ENCODE data around the gene RPS6KB2. TPM values are rescaled to one million over a fixed set of nuclear protein-coding genes. Genes with fewer than 3 reads are reported as not detected.
A peak's percentile ranks its signal among the peaks of the same experiment; 100 is the strongest.
"Not testable (repeated sequence)": the region's sequence is repeated elsewhere in the genome, so short reads cannot be mapped to it uniquely, and the experiment has no call there.

The RPS6KB2 gene
- total RNA-seq, 1 donor from 2014 or later: 34.9 TPM

DNA sequence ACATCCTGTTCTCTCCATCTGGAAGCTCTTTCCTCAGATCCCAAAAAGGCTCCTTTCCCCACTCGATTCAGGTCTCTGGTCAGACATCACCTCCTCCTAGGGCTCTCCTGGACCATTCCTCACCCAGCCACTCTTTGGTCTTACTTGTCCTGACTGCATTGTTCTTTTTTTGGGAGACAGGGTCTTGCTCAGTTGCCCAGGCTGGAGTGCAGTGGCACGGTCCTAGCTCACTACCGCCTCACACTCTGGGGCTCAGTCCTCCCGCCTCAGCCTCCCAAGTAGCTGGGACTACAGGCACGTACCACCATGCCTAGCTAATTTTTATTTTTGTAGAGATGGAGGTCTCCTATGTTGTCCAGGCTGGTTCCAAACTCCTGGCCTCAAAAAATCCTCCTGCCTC lies 17.2 kb downstream of the RPS6KB2 start:
- DNase-seq: no peak

DNA sequence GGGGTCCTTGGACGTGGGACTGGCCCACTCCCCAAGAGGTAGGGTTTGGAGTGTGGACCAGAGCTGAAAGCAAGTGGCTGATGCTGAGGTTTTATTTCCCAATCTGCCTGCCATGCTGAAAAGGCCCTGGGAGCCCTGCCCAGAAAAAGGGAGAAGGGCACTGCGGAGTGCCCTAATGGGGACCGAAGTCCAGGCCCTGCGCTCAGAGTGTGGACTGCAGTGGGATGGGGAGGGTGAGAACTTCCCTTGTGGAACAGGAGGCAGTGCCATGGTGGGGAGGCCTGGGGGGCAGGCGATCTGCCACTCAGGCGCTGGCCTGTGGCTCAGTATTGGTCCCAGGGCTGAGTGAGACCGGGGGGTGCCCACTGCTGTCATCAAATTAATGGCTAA lies 19.9 kb downstream of the RPS6KB2 start:
- DNase-seq: no peak

DNA sequence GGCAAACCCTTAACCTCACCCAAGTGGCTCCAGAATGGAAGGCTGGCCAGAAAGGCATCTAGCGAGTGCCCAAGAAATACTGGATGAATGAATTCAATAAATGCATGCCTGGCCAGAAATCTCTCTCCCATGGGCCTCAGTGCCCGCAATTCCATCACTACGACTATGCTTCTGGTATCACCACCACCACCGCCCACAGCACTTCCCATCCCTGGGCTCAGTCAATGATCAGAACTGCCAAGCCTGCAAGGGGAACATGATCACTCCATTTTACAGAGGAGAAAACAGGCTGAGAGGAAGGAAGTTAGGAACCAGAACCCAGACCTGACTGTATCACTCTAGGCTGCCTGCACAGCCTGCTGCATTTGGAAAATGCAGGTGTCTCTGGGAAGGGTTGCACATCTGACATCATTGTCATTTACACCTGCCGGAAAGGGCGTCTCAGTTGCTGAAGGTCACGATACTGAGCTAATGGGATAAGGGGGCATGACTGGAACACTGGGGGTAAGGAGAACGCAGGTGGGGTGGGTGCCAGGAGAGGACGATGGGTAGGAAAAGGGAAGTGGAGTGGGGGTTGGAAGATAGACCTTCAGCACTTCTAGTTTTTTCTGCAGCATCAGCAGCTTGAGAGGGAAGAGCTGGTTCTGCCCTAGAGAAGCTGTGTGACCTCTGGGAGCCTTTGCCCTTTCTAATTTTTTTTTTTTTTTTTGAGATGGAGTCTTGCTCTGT lies 21.0 kb downstream of the RPS6KB2 start:
- no peak for DNase-seq

DNA sequence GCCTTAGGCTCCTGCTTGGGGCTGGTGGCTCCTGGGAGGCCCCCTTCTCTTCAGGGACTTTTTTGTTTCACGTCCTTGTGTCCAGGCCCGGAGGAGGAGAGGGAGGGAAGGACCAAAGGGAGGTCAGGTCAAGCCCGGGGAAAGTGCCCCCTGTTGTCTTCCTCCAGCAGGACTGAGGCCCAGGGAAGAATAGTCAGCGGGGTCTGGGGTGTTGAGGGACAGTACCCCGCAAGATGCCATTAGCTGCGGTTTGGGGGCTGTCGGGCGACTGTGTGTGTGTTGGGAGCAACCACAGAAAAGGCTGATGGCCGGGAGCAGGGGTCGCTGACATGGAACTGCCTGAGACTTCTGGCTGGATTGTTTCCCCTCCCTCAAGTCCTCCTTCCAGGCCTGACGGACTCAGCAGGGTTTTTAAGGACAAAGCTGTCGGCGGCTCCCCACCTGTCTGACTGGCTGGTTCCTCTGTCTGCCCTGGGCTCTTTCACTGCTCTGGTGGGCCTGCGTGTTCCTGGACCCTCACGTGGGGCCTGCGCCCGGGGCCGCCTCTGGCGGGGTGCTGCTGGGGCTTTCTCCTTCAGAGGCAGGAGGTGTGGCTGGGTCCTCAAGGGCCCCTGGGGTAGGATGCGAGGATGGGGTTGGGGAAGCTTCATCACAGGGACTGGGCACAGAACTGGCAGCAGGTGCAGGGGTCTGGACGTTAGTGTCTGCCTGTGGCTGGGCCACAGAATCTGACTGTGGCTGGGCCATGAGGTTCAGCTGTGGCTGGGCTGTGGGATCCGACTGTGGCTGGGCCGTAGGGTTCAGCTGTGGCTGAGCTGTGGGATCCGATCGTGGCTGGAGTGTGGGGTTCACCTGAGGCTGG lies 22.7 kb downstream of the RPS6KB2 start:
- no peak for DNase-seq

DNA sequence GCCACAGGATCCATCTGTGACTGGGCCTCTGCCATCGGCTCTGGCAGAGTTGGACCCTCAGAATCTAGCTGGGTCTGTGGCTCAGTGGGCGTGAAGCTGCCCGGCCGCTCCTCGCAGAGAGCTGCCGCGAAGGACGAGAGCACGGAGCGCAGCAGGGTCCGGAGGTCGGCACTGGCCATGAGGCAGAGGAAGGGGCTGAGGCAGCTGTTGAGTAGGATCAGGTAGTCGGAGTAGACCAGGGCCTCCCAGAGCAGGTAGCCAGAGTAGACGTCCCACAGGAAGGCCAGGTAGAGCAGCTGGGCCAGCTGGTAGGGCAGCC lies 23.3 kb downstream of the RPS6KB2 start:
- no peak for DNase-seq

DNA sequence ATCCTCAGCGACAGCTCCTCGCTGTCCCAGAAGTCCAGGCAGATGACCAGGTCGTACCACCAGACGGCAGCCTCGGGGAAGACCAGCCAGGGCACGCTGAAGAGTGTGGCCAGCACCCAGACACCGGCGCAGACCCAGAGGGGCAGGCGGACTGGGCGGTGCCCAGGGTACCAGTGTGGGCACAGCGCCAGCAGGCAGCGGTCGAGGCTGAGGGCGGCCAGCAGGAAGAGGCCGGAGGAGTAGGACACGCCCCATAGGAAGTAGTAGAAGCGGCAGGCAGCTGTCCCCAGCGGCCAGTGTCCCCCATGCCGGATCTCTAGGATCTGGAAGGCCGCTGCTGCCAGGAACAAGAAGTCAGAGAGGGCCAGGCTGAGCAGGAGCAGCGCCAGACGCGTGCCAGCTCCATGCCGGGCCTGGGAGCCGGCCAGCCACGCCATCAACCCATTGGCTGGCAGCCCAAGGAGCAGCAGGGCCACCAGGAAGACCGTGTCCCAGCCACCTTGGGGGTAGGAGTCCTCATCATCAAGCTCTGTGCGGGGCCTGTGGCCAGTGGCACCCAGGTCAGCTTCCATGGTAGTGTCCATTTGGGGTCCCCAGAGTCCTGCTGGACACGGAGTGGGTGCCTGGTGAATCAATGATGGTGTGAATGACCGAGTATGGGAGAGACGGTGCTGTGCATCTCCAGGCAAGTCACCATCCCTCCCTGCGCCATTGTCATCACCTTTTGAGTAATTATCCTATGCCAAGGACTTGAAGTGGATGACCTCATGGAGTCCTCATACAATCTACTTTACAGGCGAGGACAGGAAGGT lies 24.1 kb downstream of the RPS6KB2 start, which contains the start of gene GPR152:
GPR152 (minus strand) TSS at position 589 of the 812 bp plus-strand sequence; CDS start at position 584, 5 bp downstream.
- peak; percentile 59 for DNase-seq

DNA sequence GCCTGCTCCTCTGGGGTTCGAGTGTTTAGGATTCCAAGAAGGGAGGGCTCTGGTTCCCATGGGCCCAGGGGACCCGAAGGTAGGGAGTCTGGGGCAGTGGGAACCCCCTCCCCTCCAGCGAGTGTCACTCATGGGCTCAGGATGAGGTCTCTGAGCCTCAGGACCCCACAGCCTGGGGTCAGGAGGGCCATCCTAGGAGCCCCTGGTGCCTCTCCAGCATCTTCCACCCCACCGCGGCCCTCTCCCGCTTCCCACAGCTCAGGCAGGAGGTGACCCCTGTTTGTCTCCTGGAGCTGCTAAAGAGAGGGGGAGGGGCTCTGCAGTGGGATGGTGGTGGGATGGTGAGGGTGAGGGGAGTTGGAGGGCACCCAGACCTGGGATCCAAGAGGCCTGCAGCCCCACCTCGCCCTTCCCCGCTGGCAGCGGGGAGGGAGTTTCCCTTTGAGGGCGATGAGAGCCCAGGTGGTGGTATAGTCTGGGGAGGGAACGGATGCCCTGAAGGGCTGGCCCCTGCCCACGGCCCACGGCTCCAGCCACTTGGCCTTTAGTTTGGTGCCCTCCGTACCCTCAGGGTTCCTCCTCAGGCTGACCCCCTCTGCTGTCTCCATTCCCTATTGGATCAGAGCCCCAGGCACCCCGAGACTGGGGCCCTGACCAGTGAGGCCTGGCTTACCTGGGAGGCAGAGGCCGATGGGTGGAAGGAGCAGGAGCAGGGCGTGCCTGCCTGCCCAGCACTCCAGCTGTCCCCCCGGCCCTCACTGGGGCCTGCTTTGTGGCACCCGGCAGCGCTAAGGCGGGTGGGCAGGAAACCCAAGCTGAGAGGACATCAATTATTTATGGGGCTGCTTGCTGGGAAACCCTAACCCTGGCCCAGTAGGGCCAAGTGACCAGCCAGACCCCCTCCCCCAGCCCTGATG lies 25.8 kb downstream of the RPS6KB2 start:
- no peak for DNase-seq

DNA sequence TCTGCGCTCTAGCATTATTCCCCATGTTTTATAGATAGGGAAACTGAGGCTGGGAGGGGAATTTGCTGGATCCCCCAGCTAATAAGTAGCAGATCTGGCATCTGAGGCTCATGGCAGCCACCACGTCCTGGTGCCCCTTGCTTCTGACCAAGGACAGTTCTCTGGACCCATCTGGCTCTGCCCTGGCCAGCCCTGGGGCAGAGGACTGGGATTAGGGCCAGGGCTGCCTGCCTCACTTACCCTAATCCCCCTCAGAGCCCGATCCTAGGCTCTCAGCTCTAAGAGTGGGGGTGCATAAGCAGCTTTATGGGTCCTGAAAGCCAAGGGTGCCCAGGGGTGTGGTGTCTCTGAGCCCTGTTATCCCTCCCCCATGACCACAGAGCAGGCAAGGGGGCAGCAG lies 26.8 kb downstream of the RPS6KB2 start, which contains the start of gene CABP4:
CABP4 (plus strand) TSS at position 301 of the 400 bp plus-strand sequence; CDS start at position 371, 70 bp downstream.
- DNase-seq: no peak

DNA sequence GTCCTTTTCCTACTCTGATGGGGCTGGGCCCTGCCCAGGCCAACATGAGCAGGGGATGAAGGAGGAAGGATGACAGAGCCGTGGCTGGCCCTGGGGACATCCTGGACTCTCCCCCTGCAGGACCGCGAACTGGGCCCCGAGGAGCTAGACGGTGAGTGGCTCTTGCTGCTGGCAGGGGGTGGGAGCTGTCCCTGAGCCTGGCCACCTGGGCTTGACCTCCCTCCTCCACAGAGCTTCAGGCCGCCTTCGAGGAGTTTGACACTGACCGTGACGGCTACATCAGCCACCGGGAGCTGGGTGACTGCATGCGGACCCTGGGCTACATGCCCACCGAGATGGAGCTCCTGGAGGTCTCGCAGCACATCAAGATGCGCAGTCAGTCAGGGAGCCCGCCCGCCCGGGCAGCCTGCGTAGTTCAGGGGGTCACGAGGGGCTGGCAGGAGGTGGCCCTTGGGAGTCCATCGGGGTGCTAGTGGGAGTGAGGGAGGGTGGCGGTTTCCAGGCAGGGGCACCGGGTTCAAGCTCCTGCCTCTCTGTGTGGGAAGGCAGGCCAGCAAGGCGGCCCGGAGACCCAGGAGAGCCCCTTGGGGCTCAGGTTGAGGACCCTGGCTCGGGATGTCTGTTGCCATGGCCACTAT lies 27.9 kb downstream of the RPS6KB2 start:
- DNase-seq: no peak

DNA sequence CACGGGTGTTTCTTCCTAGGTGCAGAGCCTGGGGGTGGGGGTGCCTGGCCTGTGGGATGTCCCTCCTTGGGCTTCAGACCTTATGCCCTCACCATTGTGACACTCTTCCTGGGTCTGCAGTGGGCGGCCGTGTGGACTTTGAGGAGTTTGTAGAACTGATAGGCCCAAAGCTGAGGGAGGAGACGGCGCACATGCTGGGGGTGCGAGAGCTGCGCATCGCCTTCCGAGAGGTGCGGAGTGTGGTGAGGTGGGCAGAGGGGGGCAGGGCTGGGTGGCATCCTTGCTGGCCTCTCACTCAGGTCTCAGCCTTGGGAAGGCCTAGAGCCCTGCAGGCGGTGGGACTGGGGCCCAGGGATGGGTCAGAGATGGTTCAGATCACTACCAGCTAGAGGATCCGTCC lies 29.2 kb downstream of the RPS6KB2 start:
- DNase-seq: no peak

DNA sequence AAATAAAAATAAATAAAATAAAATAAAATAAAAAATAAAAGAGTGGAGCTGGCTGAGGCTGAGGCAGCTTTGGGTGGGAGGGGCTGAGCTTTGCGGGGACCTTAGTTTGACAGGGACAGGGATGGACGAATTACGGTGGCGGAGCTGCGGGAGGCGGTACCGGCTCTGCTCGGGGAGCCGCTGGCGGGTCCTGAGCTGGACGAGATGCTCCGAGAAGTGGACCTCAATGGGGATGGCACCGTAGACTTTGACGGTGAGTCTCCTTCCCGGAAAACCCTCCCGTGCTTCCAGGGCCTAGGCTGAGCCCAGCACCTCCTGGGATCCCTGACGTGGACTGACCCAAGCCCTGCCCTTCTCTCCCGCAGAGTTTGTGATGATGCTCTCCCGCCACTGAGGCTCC lies 30.0 kb downstream of the RPS6KB2 start:
- DNase-seq: no peak

DNA sequence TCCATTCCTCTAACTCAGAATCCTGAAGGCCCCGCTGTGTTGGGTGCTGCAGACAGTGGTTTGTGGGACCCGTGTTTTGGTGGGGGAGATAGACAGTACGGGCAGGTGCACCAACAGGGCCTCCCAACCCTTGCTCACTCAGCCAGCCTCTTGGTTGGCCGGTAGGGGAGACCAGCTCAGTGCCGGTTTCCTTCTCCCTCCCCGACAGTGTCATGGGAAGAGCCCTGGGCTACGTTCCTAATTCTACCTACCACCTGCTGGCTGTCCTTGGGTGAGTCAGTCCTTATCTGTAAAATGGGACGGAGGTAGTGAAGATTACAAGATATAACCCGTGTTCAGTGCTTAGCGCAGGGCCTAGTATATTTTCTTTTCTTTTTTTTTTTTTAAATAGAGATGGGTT lies 34.9 kb downstream of the RPS6KB2 start:
- DNase-seq: no peak

DNA sequence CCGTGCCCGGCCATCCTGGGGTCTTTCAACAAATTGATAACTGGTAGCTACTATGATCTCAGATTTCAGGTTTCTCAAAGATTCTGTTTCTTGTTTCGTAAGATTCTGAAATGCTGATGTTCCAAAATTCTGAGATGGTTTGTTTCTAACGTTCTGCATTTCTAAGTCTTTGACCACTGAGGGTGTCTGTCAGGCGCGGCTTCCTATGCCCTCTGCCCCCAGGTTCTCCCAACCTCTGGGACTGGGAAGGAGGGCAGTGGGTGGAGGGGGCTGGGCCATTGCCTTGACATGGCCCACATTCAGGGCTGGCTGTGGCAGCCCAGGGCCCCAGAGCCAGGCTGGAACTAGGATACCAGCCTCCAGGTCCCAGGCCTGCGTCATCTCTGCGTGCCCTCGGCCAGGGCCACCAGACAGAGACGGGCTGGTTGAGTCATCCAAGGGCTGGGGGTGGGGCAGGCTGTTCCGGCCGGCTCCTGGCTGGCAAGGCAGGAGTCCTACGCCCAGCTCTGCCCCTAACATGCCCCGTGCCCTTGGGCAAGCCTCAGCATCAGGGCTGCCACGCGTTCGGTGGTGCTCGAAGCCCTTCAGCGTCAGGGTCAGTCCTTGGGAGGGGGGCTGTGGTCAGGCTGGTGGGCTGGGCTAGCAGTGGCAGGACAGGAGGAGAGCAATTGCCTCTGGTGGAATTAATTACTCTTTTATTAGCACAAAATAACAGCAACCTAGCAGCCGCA lies 35.6 kb downstream of the RPS6KB2 start:
- peak; percentile 74 for DNase-seq

DNA sequence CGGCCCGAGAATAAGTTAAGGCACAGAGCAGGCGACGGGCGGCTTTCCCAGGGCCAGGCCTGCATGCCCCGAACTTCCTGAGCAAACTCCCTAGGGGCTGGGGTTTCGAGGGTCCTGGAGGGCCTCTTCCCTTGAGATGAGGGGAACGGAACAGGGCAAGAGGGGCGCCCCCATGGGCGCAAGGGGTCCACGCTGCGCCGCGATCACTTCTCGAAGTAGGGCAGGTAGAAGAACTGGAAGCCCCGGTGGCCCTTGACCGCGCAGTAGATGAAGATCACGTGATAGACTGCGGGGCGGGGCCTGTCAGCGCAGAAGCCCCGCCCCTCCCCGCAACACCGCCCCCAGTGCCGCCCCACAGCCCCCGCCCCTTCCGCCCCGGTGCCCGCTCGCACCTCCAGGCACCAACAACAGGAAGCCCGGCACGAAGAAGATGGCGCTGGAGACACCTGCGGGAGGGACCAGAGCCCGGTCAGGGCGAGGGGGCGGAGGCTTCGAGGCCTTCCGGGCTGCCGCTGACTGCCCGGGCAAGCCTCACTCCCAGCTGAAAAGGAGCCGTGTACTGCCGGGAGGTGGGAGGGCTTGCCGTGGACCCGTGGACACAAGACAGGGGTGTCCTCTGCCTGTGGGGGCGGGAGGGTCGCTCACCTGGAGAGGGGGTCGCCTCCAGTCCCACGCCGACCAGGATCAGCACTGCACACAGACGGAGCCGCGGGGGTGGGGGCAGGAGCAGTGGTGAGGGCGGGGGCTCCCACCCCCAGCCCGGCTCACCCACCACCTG lies 36.3 kb downstream of the RPS6KB2 start:
- peak; percentile 88 for DNase-seq

DNA sequence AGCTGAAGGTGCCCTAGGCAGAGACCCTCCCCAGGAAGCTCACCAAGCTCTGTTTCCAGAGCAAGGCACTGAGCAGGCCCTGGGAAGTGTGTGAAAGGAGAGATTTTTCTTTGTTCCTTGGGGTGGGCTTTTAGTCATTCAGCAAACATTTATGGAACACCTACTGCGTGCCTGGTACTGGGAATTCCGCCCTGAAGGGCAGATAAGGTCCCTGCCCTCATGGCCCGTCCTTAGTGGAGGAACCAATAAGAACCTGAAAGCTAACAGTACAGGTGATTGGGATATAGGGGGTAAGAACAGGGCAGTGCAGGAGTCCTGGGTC lies 36.9 kb downstream of the RPS6KB2 start:
- DNase-seq: no peak

DNA sequence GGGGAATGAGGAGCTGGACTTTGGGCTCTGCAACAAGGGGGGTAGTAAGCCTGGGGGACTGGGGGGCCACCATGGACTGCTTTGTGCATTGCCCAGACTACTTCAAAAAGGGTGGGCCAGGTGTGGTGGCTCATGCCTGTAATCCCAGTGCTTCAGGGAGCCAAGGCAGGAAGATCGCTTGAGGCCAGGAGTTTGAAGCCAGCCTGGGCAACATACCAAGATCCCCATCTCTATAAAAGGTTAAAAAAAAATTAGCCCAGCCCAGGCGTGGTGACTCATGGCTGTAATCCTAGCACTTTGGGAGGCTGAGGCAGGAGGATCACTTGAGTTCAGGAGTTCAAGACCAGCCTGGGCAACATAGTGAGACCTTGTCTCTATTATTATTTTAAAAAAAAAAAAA lies 37.2 kb downstream of the RPS6KB2 start:
- not testable (repeated sequence) for DNase-seq

DNA sequence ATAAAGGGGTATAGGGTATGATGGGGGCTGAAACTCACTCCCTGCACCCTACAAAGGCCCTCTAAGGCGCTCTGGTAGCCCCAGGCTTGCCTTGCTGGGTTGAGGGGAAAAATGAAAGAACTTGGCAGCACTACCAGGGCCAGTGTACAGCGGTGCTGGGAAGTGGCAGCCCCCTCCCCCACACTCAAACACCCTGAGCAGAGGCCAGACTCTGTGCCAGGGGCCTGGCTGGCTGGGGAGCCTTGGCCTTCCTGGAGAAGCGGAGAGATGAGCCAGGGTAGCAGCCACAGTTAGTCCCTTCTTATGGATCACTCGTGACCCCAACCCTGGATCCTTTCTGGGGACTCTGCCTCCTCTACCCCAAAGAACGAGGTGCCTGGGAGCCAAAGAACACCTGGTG lies 38.1 kb downstream of the RPS6KB2 start:
- no peak for DNase-seq

DNA sequence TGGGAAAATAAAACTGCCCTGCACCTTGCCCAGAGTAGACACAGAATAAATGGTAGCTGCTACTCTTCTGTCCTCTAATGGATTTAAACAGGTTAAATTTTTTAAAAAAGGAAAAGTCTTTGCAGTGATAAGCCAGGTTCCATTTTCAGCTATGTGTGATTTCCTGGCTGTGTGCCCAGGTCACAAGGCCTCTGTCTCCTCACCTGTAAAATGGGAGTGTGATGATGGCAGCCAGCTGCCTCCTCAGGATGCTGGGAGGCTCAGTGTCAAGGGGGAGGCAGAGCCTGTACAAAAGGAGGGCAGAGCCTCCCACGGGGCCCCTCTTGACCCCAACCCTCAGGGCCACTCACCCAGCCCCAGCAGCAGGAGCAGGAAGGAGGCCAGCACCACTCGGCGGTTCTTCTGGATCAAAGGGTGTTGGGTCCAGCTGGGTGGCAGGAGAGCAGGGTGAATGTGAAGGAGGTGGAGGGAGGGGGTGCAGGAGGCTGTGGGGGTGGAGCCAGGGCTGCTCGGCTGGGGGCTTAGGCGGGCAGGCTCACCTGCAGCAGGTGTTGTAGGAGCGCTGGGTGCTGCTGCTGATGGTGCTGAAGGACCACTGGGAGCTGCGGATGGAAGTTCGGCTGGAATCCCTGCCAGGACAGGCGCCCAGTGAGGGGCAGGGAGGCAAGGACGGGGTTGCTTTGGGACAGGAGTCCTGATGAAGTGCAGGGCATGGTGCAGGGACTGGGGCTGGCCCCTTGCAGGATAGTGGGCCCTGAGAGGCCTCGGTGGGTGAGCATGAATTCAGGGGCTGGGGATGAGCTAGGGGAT lies 38.9 kb downstream of the RPS6KB2 start:
- no peak for DNase-seq

DNA sequence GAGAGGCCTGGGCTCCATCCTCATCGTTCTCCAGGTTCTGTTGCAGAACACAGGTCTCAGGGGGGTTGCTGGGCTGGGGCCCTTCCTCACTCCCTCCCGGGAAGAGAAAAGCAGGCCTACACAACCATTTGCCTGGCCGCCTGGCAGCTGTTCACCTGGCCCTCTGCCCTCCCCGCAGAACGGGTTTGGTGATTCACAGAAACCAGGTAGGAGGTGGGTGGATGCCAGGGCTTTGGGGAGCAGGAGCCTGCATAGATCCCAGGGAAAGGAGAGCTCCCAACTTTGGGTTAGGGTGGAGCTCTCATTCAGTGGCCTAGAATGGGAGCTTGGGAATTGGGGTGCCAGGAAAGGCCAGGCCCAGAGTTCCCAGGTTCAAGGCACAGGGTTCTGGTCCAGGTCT lies 39.8 kb downstream of the RPS6KB2 start:
- no peak for DNase-seq
